ENCODE results near the gene CBFA2T2.

CBFA2T2 gene

DNA sequence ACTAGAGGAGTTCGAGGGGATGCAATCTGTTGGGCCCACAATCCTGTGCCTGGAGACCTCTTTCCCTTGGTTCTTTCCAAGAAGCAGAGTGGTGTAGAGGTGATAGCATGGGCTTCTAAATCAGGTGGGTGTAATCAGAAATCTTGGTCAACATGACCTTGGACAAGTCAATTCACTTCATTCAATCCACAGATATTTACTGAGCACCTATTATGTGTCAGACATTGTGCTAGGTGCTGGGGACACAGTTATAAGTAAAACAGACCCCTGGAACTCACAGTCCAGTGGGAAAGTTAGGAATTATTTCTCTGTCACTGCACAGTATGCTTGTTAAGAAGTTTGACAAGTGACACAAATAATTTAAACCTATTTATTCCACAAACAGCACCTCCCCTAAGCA, 199.6 kb downstream of the CBFA2T2 start:
- H3K36me3 ChIP-seq (replicated peaks) = no peaks in the 10 kb centered on the region
- peak overlapping the region; percentile 44 for H3K27ac ChIP-seq
- no peak for DNase-seq
- H3K4me3 ChIP-seq (ENCODE audit: low read depth, low read length) = no peak overlapping the region
- in situ Hi-C loops (cut with HindIII; ENCODE audit: low pct_ligation_motif_present, low sequenced_read_pairs) = no loop called here
- no peak for TF ChIP-seq CTCF (IDR thresholded peaks at IDR 0.05; ENCODE audit: low read depth, low read length, missing control alignments)
- H3K27me3 ChIP-seq (replicated peaks) = no peaks in the 10 kb centered on the region

DNA sequence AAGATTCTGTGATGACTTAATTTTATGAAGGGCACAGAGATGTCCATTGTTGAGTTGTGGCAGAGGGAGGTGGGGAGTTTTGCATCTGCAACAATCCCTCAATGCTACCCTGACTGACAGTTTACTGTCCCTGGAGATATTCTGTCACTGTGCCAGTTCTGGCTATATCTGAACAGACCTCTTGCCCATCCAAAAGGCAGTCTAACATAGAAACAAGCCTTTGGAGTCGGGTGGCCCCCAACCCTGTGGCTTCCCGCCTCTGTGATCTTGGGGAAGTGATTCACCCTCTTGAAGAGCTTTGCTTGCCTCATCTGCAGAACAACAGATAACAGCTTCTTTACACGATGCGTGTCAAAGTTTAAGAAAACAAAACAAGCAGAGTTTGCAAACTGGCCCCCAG, 200.1 kb downstream of the CBFA2T2 start:
- H3K36me3 ChIP-seq (replicated peaks) = no peaks in the 10 kb centered on the region
- H3K27me3 ChIP-seq (replicated peaks) = no peaks in the 10 kb centered on the region
- peak; percentile 81 for DNase-seq
- peak overlapping the region; percentile 44 for H3K27ac ChIP-seq
- no peak for TF ChIP-seq CTCF (IDR thresholded peaks at IDR 0.05; ENCODE audit: low read depth, low read length, missing control alignments)
- H3K4me3 ChIP-seq (ENCODE audit: low read depth, low read length) = no peak overlapping the region
- in situ Hi-C loops (cut with HindIII; ENCODE audit: low pct_ligation_motif_present, low sequenced_read_pairs) = no loop called here

- in situ Hi-C loops (cut with HindIII; ENCODE audit: low pct_ligation_motif_present, low sequenced_read_pairs) = no loop called here
- Histone ChIP-seq H3K36me3 (replicated peaks) (no peaks in the 10 kb centered on the region), H3K4me3 (ENCODE audit: low read depth, low read length) (no peak overlapping the region), H3K27me3 (replicated peaks) (no peaks in the 10 kb centered on the region), H3K27ac (no peak overlapping the region)
- DNase-seq = no peak
- TF ChIP-seq CTCF (IDR thresholded peaks at IDR 0.05; ENCODE audit: low read depth, low read length, missing control alignments) = no peak
Observed at GRCh38 chr20:33693289-33693688, 203.4 kb downstream of the CBFA2T2 start.

DNA sequence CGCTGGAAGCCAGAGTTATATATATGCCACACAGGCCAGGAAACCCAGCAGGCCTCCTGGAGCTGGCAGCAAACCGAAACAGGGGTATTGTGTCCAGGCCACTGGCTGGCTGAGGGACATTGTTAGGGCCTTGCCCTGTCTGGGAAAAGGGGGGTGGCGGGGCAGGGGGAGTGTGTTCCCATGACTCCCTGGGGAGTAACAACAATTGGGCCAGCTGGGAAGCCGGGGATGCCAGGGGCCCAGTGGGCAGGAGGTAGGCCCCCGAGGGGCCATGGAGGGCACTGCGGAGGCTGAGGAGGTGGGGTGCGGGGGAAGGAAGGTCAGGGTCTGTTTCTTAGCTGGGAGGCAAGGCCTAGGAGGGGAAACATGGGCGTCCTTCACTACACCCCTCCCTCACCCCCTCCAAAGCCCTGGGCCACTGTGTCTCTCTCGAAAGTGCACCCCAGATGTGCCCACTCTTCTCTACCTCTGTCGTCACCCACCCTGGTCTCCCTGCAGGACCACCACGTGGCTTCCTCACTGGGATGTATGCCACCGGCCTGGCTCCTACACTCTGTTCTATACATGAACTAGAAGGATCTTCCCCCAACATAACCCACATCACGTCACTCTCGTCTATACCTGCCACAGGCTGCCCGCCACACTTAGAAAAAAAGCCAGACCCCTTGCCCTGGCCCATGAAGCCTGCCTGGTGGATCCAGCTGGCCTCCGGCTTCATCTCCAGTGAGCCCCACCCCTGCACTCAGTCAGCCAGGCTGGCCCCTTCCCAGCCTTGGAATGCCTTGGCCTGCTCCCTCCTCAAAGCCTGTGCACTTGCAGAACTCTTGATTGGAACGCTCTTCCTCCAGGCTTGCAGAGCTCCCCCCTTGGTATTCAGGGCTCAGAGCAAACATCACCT, 204.1 kb downstream of the CBFA2T2 start:
- in situ Hi-C loops (cut with HindIII; ENCODE audit: low pct_ligation_motif_present, low sequenced_read_pairs) = no loop called here
- DNase-seq = no peak
- Histone ChIP-seq H3K4me3 (ENCODE audit: low read depth, low read length) (no peak overlapping the region), H3K27me3 (replicated peaks) (no peaks in the 10 kb centered on the region), H3K27ac (no peak overlapping the region), H3K36me3 (replicated peaks) (no peaks in the 10 kb centered on the region)
- TF ChIP-seq CTCF (IDR thresholded peaks at IDR 0.05; ENCODE audit: low read depth, low read length, missing control alignments) = no peak

DNA sequence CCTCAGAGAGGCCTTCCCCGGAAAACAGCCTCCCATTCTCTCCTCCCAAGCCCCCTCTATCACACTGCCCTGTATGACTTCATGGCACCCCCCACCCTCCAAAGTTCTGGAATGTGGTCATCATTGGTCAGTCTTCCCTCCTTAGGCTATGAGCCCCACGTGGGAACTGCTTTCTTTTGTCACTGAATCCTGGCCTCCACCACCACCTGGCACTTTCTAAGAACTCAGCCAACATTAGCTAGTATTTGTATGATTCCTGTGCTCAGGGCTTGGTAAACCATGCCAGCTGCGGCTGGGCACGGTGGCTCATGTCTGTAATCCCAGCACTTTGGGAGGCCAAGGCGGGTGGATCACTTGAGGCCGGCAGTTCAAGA, 204.7 kb downstream of the CBFA2T2 start:
- Histone ChIP-seq H3K36me3 (replicated peaks) (no peaks in the 10 kb centered on the region), H3K27me3 (replicated peaks) (no peaks in the 10 kb centered on the region), H3K27ac (no peak overlapping the region), H3K4me3 (ENCODE audit: low read depth, low read length) (no peak overlapping the region)
- in situ Hi-C loops (cut with HindIII; ENCODE audit: low pct_ligation_motif_present, low sequenced_read_pairs) = no loop called here
- no peak for DNase-seq
- no peak for TF ChIP-seq CTCF (IDR thresholded peaks at IDR 0.05; ENCODE audit: low read depth, low read length, missing control alignments)

DNA sequence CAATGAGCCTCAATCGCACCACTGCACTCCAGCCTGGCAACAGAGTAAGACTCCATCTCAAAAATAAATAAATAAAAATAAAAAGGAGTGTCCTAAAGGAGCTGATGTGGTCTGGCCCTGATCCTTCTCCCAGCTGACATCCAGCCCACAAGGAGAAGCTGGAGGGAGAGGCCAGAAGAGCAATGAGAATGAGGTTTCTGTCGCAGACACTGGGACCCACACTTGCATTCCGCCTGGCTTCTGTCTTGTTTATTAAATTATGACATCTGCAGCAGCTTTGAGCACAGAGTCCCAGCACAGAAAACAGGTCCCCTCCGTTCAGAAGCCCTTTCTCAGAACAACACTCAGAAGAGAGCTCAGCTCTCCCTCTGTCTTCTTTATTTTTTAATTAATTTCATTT, 206.6 kb downstream of the CBFA2T2 start:
- DNase-seq = no peak
- in situ Hi-C loops (cut with HindIII; ENCODE audit: low pct_ligation_motif_present, low sequenced_read_pairs) = no loop called here
- Histone ChIP-seq H3K36me3 (replicated peaks) (no peaks in the 10 kb centered on the region), H3K27me3 (replicated peaks) (no peaks in the 10 kb centered on the region), H3K4me3 (ENCODE audit: low read depth, low read length) (no peak overlapping the region), H3K27ac (no peak overlapping the region)
- TF ChIP-seq CTCF (IDR thresholded peaks at IDR 0.05; ENCODE audit: low read depth, low read length, missing control alignments) = no peak
